K562 (cell line): ENCODE measurements around the gene C1orf87. TPM values are rescaled to one million over a fixed set of nuclear protein-coding genes. Genes with fewer than 3 reads are reported as not detected.

ENCODE experiments used
- ATAC-seq: fragments of 200-7000 bp; cut with Tn5 transposase; 3 replicates; pipeline ENCODE4 v1.9.1; 2020; ENCODE audit warnings: moderate library complexity
- BruUV-seq: library from RNA; stranded (reverse); fragments of 400-500 nt; replicated peaks from 2 replicates; lab custom pipeline; 2021; lab: Mats Ljungman, UMichigan
- CTCF ChIA-PET: fragments of 300-600 bp; formaldehyde crosslinking; extraction: SDS; loops from one replicate; lab custom pipeline; 2021; ENCODE audit warnings: low intra/inter-chr PET ratio; lab: Yijun Ruan, JAX
- POLR2A ChIA-PET: fragments of 300-600, 350-650 bp; sonication (Branson Sonifier 250); formaldehyde crosslinking; extraction: SDS; loops from one replicate; lab custom pipeline; 2021; ENCODE audit warnings: antibody characterized with exemption, inconsistent platforms; lab: Yijun Ruan, JAX
- DNase-seq, 4 experiments: peaks; one replicate each; pipeline versions ENCODE4 v3.0.0 to v3.0.0-alpha.2; 2011 to 2018; ENCODE audit warnings: low spot score in 3 of 4, mixed read lengths in 3 of 4; ENCODE audit errors: extremely low read depth in 1 of 4
- FAIRE-seq: peaks from 2 replicates; lab custom pipeline; 2011; peaks lifted over from hg19 to GRCh38; lab: Jason Lieb, UNC
- H2AFZ ChIP-seq: 2 replicates; pipeline ENCODE4 v1.6.0; 2011; ENCODE audit warnings: low read depth, low read length, control low read depth, inconsistent platforms
- H3K27ac ChIP-seq: fragments of 200-600 bp; 3 replicates; pipeline ENCODE4 v1.8.0; 2011; ENCODE audit warnings: low read depth, mild to moderate bottlenecking, control low read depth, inconsistent platforms, low read length, moderate library complexity, mixed read lengths; ENCODE audit errors: extremely low read depth
- H3K27me3 ChIP-seq, 2 experiments: fragments of 300-600 bp in 1 of 2; 2 replicates in 1 of 2; 3 replicates in 1 of 2; pipeline versions ENCODE4 v1.6.0 to v1.8.0; 2011; ENCODE audit warnings: inconsistent platforms in 2 of 2, low read length in 2 of 2, mild to moderate bottlenecking in 1 of 2, mixed read lengths in 1 of 2, moderate library complexity in 1 of 2; ENCODE audit not compliant: control insufficient read depth in 2 of 2, insufficient read depth in 2 of 2
- H3K36me3 ChIP-seq: fragments of 300-600 bp; 3 replicates; pipeline ENCODE4 v1.8.0; 2011; ENCODE audit warnings: mild to moderate bottlenecking, low read length, inconsistent platforms; ENCODE audit not compliant: control insufficient read depth, insufficient read depth
- H3K4me1 ChIP-seq, 2 experiments: fragments of 200-600 bp in 1 of 2; replicated peaks in 1 of 2; 2 replicates in 1 of 2; 3 replicates in 1 of 2; pipeline versions ENCODE4 v1.5.1 to v1.8.0; 2011; ENCODE audit warnings: inconsistent platforms in 2 of 2, low read length in 2 of 2, mild to moderate bottlenecking in 1 of 2, mixed read lengths in 1 of 2, moderate library complexity in 1 of 2; ENCODE audit not compliant: control insufficient read depth in 2 of 2, insufficient read depth in 2 of 2
- H3K4me2 ChIP-seq: 2 replicates; pipeline ENCODE4 v1.6.1; 2011; ENCODE audit warnings: low read length, control low read depth, inconsistent platforms, mixed read lengths; ENCODE audit not compliant: insufficient read depth
- H3K4me3 ChIP-seq: fragments of 200-600 bp; sonication (generic), shearing (Covaris generic); 2 replicates; pipeline ENCODE4 v1.5.1; 2016; ENCODE audit warnings: control low read depth, inconsistent platforms
- H3K79me2 ChIP-seq: fragments of 200-600 bp; 3 replicates; pipeline ENCODE4 v1.8.0; 2011; ENCODE audit warnings: low read length, inconsistent platforms; ENCODE audit not compliant: control insufficient read depth, insufficient read depth
- H3K9ac ChIP-seq, 2 experiments: 2 replicates each; pipeline versions ENCODE4 v1.6.0 to v1.6.1; 2011; ENCODE audit warnings: low read depth in 2 of 2, low read length in 2 of 2, control low read depth in 1 of 2, inconsistent platforms in 1 of 2, mild to moderate bottlenecking in 1 of 2, mixed read lengths in 1 of 2; ENCODE audit not compliant: insufficient read depth in 1 of 2
- H3K9me1 ChIP-seq: one replicate; pipeline ENCODE4 v1.6.0; 2011; ENCODE audit warnings: inconsistent platforms, mild to moderate bottlenecking, low read length, moderate library complexity; ENCODE audit not compliant: control insufficient read depth, insufficient read depth
- H3K9me3 ChIP-seq: replicated peaks from 2 replicates; pipeline ENCODE4 v1.5.1; 2011; ENCODE audit warnings: low read depth, low read length, inconsistent platforms; ENCODE audit not compliant: control insufficient read depth, insufficient read depth
- H4K20me1 ChIP-seq: replicated peaks from 2 replicates; pipeline ENCODE4 v1.6.1; 2011; ENCODE audit warnings: low read length, inconsistent platforms, mixed read lengths; ENCODE audit not compliant: control insufficient read depth, insufficient read depth
- C11orf30 ChIP-seq: fragments of 450-650 bp; IDR thresholded peaks from 2 replicates; pipeline ENCODE4 v1.6.1; 2016; ENCODE audit warnings: low read depth, mild to moderate bottlenecking
- CLOCK ChIP-seq: fragments of 250-450 bp; sonication (Bioruptor Pico); IDR thresholded peaks from 2 replicates; pipeline ENCODE4 v1.4.0; 2020; ENCODE audit warnings: mild to moderate bottlenecking, moderate library complexity, borderline replicate concordance
- DEAF1 ChIP-seq: fragments of 450-650 bp; formaldehyde crosslinking; IDR thresholded peaks from 2 replicates; pipeline ENCODE4 v1.4.0; 2020; ENCODE audit warnings: mild to moderate bottlenecking, moderate library complexity
- KLF16 ChIP-seq: IDR thresholded peaks from 2 replicates; pipeline ENCODE4 v1.6.1; 2016; ENCODE audit warnings: antibody characterized with exemption
- REST ChIP-seq, 2 experiments: fragments of 450-650 bp; formaldehyde crosslinking in 1 of 2; IDR thresholded peaks; 2 replicates each; pipeline versions ENCODE4 v1.4.0 to v1.6.1; 2014 to 2020; ENCODE audit warnings: mild to moderate bottlenecking in 2 of 2, borderline replicate concordance in 1 of 2, low read depth in 1 of 2
- STAG1 ChIP-seq: sonication (generic); formaldehyde crosslinking; IDR thresholded peaks from 2 replicates; pipeline ENCODE4 v1.5.0; 2020; ENCODE audit warnings: missing genetic modification reagents, borderline replicate concordance
- ZNF316 ChIP-seq: fragments of 450-650 bp; IDR thresholded peaks from 2 replicates; pipeline ENCODE4 v1.6.1; 2016
- WGBS: fragments of 100-300 bp; shearing (Covaris generic); methylation state at CpG from one replicate; pipeline ENCODE4 v1.1.6; 2016; ENCODE audit warnings: low coverage, mixed read lengths; ENCODE audit not compliant: insufficient coverage; ENCODE audit errors: missing lambda C conversion rate; 5-methylcytosine and 5-hydroxymethylcytosine counted together
- in situ Hi-C: fragments of 300-500 bp; cut with MboI; formaldehyde crosslinking; loops from 4 replicates; pipeline ENCODE4 v1.15.0; 2018; ENCODE audit warnings: inconsistent platforms, mixed read lengths
- intact Hi-C: fragments of 100-400 bp; cut with micrococcal nuclease; formaldehyde crosslinking; loops from 2 replicates; pipeline ENCODE4 v1.14.2; 2022
- polyA plus RNA-seq, 8 experiments: library from polyadenylated mRNA; depleted of rRNA in 4 of 8; stranded (reverse) in 5 of 8; unstranded in 3 of 8; fragments of >200 nt; fragmentation: Nextera tagmentation in 2 of 8; fragmentation: Illumina TruSeq in 1 of 8; extraction: Ambion mirVana in 2 of 8; extraction: Trizol in 1 of 8; gene quantifications; 2 replicates each; pipeline versions ENCODE4 v1.2.1 to v1.2.3, GENCODE V29; 2011 to 2014; ENCODE audit warnings: inconsistent platforms in 1 of 8, missing spikeins in 1 of 8
- total RNA-seq, 7 experiments: library from RNA; depleted of rRNA in 6 of 7; stranded (reverse); fragments of >200 nt in 6 of 7; fragmentation: Illumina TruSeq in 2 of 7; extraction: Trizol in 2 of 7; gene quantifications; 2 replicates each; pipeline versions ENCODE4 v1.2.1 to v1.2.3, GENCODE V29; 2011 to 2021; ENCODE audit warnings: low replicate concordance in 1 of 7

The C1orf87 gene
- total and polyA plus RNA-seq, 9 of the 15 experiments (the other 6 are each of a cell fraction or from before 2014, with no cell fraction given), result not detected

- Histone ChIP-seq H3K27ac (no peak overlapping the region), H3K9me3 (no peaks in the 10 kb centered on the region), H3K9ac (no peak overlapping the region), H3K9me1 (no peaks in the 10 kb centered on the region), H4K20me1 (no peaks in the 10 kb centered on the region), H3K4me3 (no peak overlapping the region), H3K36me3 (no peaks in the 10 kb centered on the region), H3K27me3 (peaks cover 7 to 10% of the 10 kb centered on the region in 2 experiments; a peak in 3 of 5 replicates), H3K4me1 (peaks cover 0 to 2% of the 10 kb centered on the region in 2 experiments; a peak in 1 of 5 replicates), H2AFZ (no peak overlapping the region), H3K79me2 (no peaks in the 10 kb centered on the region), H3K4me2 (no peak overlapping the region)
- BruUV-seq, result no TSS peak
- intact Hi-C loops (loop anchor here (2.0 to 10.0 kb wide), 3 partner anchors 308 to 1876 kb away; no protein-coding TSS in a partner anchor), in situ Hi-C loops (loop anchor here (10.0 to 25.0 kb wide), 2 partner anchors 1486 to 1868 kb away; no protein-coding TSS in a partner anchor)
- DNase-seq (peak; percentile 57 to 71 (median 70)), ATAC-seq (peak; percentile 84), FAIRE-seq (no peak)
- ChIA-PET POLR2A (no interaction called here), CTCF (interaction anchor here (0.6 to 1.2 kb wide), 4 partner anchors 789 to 1876 kb away, joined by 3 to 5 read pairs (median 4); no protein-coding TSS in a partner anchor)
- WGBS, result 7% methylated on average over 19 of the region's 19 CpGs
- peak; percentile 38; the same call in 1 of the 2 replicates for TF ChIP-seq C11orf30
- TF ChIP-seq STAG1, result peak; percentile 34; the same call in 1 of the 2 replicates
- no peak for TF ChIP-seq CLOCK (CRISPR knock-in tag)
- no peak for TF ChIP-seq KLF16
- TF ChIP-seq REST (IDR thresholded peaks at IDR 0.05; ENCODE audit: borderline replicate concordance), result peak; percentile 40; the same call in 1 of the 2 replicates
- no peak for TF ChIP-seq REST (CRISPR knock-in tag; IDR thresholded peaks at IDR 0.05; ENCODE audit: low read depth)
- TF ChIP-seq ZNF316, result peak; percentile 72
- peak; percentile 21; the same call in 1 of the 2 replicates for TF ChIP-seq DEAF1 (CRISPR knock-in tag)
Observed at GRCh38 chr1:59976194-59977074, 97.1 kb downstream of the C1orf87 start.
